IPS-18c (cell line): ENCODE data around the gene OR9G1.
"Not testable (repeated sequence)": the region's sequence is repeated elsewhere in the genome, so short reads cannot be mapped to it uniquely, and the experiment has no call there.

Experiments
- H3K4me3 ChIP-seq: 2 replicates; pipeline ENCODE4 v1.7.0; 2013; ENCODE audit warnings: low read depth, mild to moderate bottlenecking, low read length, moderate library complexity; ENCODE audit not compliant: insufficient read depth
- H3K9me3 ChIP-seq: one replicate; pipeline ENCODE4 v1.6.1; 2013; ENCODE audit warnings: mild to moderate bottlenecking, low read length, moderate library complexity; ENCODE audit not compliant: control insufficient read depth, insufficient read depth

Gene OR9G1

DNA sequence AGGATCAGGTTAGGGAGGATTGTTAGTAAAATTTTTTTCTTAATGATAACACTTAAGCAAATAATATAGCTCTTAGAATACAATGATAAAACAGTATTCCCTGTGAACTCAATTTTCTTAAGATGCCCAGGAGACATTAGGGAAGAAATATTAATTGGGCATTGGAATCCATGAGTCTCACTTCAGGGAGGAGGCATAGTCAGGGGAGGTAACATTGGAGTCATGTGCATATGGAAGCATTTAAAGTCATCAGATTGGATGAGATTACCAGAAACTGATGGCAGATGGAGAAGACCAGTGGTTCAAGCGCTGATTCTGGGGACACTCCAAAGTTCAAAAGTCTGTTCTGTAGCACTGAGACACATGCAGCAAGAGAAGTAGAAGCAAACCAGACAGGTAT, at the start of gene OR9G1:
Gene OR9G1, plus strand, starts transcription at position 301 of the 400 bp plus-strand sequence. CDS start 1,293 bp downstream, outside the sequence.
- Histone ChIP-seq H3K9me3 (no peaks in the 10 kb centered on the region), H3K4me3 (no peak within 1 kb of the TSS)

DNA sequence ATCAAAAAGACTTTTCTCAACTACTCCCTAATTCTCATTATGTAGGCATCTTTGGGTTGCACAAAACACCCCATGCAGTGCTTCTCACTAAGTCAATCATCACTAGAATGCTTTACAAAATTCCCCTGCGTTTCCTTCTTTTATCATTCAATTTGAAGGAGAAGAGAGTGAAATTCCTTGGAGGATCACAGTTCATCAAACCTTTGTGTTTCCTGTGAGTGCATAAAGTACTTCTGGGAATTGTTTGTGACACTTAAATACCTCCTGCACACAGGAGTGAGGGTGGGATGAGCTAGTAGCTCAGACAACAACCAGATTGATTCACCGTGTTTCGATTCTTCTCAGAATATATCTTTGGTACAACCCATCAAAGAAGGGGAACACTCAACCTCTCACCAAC, 39.1 kb upstream of the OR9G1 start:
- Histone ChIP-seq H3K4me3 (peak overlapping the region; percentile 32; the same call in 1 of the 2 replicates), H3K9me3 (no peaks in the 10 kb centered on the region)

GRCh38 chr11:56663386-56663785, 35.5 kb upstream of the OR9G1 start, which contains the start of gene OR5AR1:
Gene OR5AR1 (plus strand): TSS chr11:56663686. CDS start chr11:56663686, 0 bp downstream.
- H3K9me3 ChIP-seq, result no peaks in the 10 kb centered on the region
- H3K4me3 ChIP-seq, result no peak within 1 kb of the TSS

- Histone ChIP-seq H3K9me3 (no peaks in the 10 kb centered on the region), H3K4me3 (no peak overlapping the region)
Observed at GRCh38 chr11:56670984-56671383, 27.9 kb upstream of the OR9G1 start.

- Histone ChIP-seq H3K9me3 (no peaks in the 10 kb centered on the region), H3K4me3 (no peak overlapping the region)
Observed at GRCh38 chr11:56688554-56689100, 10.3 kb upstream of the OR9G1 start.

DNA sequence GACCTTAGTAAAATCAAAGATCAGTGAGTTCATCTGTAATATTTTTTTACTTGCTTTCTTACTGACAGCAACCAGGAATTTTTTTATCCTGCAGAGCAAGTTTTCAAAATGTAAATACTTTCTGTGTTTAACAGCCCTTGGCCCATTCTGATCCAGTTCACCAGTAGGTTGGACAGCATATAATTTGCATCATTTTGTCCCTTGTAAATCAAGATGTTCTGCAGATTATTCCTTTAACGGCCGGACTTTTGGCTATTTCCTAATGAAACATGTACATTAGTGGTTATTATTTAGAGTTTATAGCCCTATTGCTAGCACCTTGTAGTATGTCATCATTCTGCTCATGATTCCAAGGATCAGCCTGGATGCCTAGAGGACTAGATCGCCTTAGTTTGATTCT, 7.7 kb upstream of the OR9G1 start:
- H3K9me3 ChIP-seq, H3K4me3 ChIP-seq: not testable (repeated sequence)

- H3K4me3 ChIP-seq, result no peak overlapping the region
- no peaks in the 10 kb centered on the region for H3K9me3 ChIP-seq
Observed at GRCh38 chr11:56693428-56693827, 5.5 kb upstream of the OR9G1 start.

DNA sequence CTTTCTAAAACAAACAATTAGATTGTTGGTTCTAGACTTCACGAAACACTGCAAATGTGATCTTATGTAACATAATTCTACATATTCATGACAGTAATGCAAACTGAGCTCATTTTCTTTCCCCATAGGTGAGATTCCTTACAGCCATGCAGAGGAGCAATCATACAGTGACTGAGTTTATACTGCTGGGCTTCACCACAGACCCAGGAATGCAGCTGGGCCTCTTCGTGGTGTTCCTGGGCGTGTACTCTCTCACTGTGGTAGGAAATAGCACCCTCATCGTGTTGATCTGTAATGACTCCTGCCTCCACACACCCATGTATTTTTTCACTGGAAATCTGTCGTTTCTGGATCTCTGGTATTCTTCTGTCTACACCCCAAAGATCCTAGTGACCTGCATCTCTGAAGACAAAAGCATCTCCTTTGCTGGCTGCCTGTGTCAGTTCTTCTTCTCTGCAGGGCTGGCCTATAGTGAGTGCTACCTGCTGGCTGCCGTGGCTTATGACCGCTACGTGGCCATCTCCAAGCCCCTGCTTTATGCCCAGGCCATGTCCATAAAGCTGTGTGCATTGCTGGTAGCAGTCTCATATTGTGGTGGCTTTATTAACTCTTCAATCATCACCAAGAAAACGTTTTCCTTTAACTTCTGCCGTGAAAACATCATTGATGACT, 1.5 kb downstream of the OR9G1 start:
- Histone ChIP-seq H3K9me3 (no peaks in the 10 kb centered on the region), H3K4me3 (no peak overlapping the region)

GRCh38 chr11:56700914-56701485, 2.1 kb downstream of the OR9G1 start:
- Histone ChIP-seq H3K9me3 (no peaks in the 10 kb centered on the region), H3K4me3 (no peak overlapping the region)

DNA sequence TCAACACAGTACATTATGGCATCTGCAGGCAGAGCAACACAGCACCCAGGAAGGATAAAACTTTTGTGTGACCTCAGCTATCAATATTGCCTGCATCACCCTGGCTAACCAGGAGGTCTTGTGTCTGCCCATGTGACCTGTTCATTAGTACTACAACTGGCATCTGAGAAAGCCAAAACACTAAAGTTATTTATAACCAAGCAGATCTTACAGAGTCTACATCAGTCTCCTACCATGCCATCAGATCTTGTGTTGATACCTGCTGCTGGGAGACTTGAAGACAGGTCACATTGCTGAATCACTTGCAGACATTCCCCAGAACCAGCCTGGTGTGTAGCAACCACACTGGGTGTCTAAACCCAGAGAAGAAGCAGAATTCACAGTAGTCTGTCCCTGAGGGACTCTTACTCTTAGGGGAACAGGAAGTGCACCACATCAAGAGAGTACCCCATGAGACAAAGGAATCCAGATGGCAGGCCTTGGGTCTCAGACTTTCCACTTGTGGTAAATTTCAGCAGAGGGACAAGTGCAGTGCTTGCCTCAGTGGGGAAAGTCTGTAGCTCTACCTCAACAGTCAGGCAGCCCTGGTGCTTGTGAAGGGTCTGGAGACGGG, 7.0 kb downstream of the OR9G1 start:
- no peak overlapping the region for H3K4me3 ChIP-seq
- no peaks in the 10 kb centered on the region for H3K9me3 ChIP-seq

GRCh38 chr11:56706486-56706885, 7.6 kb downstream of the OR9G1 start:
- H3K4me3 ChIP-seq, result no peak overlapping the region
- H3K9me3 ChIP-seq, result no peaks in the 10 kb centered on the region

- Histone ChIP-seq H3K4me3 (no peak overlapping the region), H3K9me3 (no peaks in the 10 kb centered on the region)
Observed at GRCh38 chr11:56714206-56714605, 15.3 kb downstream of the OR9G1 start.

DNA sequence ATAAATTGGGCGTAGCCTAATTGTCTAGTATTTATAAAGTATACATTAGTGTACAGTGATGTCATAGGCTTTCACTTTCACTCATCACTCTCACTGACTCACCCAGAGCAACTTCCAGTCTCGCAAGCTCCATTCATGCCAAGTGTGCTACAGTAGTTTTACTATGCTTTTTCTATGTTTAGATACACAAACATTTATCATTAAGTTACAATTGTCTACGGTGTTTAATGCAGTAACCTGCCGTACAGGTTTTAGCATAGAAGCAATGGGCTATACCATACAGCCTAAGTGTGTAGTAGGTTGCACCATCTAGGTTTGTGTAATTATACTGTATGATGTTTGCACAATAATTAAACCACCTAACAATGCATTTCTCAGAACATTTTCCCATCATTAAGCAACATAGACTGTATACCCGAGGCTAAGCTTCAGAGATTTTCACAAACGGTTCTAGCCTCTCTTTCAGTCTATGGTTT, 17.5 kb downstream of the OR9G1 start:
- Histone ChIP-seq H3K4me3 (no peak overlapping the region), H3K9me3 (no peaks in the 10 kb centered on the region)

GRCh38 chr11:56720513-56720912, 21.6 kb downstream of the OR9G1 start:
- H3K9me3 ChIP-seq, result no peaks in the 10 kb centered on the region
- H3K4me3 ChIP-seq, result no peak overlapping the region

DNA sequence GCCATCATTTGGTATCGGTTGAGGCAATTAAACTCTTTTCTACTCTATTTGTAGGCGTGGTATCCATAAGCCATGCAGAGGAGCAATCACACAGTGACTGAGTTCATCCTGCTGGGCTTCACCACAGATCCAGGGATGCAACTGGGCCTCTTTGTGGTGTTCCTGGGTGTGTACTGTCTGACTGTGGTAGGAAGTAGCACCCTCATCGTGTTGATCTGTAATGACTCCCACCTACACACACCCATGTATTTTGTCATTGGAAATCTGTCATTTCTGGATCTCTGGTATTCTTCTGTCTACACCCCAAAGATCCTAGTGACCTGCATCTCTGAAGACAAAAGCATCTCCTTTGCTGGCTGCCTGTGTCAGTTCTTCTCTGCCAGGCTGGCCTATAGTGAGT, 41.2 kb downstream of the OR9G1 start:
- H3K4me3 ChIP-seq, result no peak overlapping the region
- no peaks in the 10 kb centered on the region for H3K9me3 ChIP-seq

- no peak overlapping the region for H3K4me3 ChIP-seq
- H3K9me3 ChIP-seq, result no peaks in the 10 kb centered on the region
Observed at GRCh38 chr11:56740886-56741285, 42.0 kb downstream of the OR9G1 start.

DNA sequence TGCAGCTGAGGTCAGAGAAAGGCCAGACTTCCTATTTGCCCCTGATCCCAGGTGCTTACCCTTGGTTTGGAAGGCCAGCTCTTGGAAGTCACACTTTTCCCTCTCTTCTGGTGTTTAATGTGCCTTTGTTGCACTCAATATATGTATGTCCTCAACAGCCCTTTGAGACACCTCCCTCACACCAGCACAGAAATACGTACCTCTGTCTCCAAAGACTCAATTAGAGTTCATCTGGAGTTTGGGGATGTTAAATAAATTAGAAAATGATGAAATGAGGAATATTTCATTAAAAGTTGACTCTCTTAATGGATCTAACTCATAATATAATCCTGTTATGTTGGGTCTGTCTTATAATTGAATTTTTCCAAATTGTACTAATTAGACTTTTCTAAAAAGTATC, 49.7 kb downstream of the OR9G1 start, which contains the start of gene OR9G4:
Gene OR9G4, minus strand, starts transcription at position 101 of the 400 bp plus-strand sequence. CDS start 4,931 bp downstream, outside the sequence.
- Histone ChIP-seq H3K9me3 (no peaks in the 10 kb centered on the region), H3K4me3 (no peak within 1 kb of the TSS)

DNA sequence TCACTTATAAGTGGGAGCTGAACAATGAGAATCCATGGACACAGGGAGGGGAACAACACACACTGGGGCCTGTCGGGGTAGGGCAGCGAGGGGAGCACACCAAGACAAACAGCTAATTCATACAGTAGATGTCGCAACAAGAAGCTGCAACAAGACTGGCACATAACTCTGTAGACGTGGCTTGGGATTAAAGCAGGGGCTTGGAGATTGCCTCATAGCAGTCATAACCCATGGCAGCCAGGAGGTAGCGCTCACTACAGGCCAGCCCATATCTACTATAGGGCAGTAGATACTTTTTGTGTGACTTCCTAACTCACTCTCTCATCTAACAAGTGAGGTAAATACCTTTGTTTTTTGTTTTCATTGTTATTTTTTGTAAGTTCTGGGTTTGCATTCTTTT, 51.3 kb downstream of the OR9G1 start:
- no peak overlapping the region for H3K4me3 ChIP-seq
- H3K9me3 ChIP-seq, result no peaks in the 10 kb centered on the region
